ENCODE measurements around the gene ALPG. TPM values are rescaled to one million over a fixed set of nuclear protein-coding genes. Genes with fewer than 3 reads are reported as not detected.
"Not testable (repeated sequence)": the region's sequence is repeated elsewhere in the genome, so short reads cannot be mapped to it uniquely, and the experiment has no call there.

Gene ALPG
- total and polyA plus RNA-seq, 7 donors, result not detected

GRCh38 chr2:232363784-232364615, 42.6 kb upstream of the ALPG start:
- H3K4me1 ChIP-seq, result no peaks in the 10 kb centered on the region
- 70 to 73% (median 72%) methylated on average over 14 of the region's 14 CpGs for WGBS, 3 donors
- H3K36me3 ChIP-seq (ENCODE audit: insufficient read depth in 1 of 2, low read depth in 1 of 2), result no peaks in the 10 kb centered on the region
- no peak overlapping the region for H3K27ac ChIP-seq
- H3K27me3 ChIP-seq (ENCODE audit: insufficient read depth in 3 of 3, low read length in 2 of 3), result no peaks in the 10 kb centered on the region
- no peaks in the 10 kb centered on the region for H3K9me3 ChIP-seq
- DNase-seq (peak in 1 of 2 donors; percentile 26), ATAC-seq (no peak)
- intact Hi-C loops (cut with DNase I), result no loop called here
- no peak for TF ChIP-seq CTCF (IDR thresholded peaks at IDR 0.05)
- peak overlapping the region; percentile 6 for H3K4me3 ChIP-seq

GRCh38 chr2:232364806-232365594, 41.6 kb upstream of the ALPG start:
- H3K27me3 ChIP-seq (ENCODE audit: insufficient read depth in 3 of 3, low read length in 2 of 3); H3K9me3 ChIP-seq; H3K36me3 ChIP-seq (ENCODE audit: insufficient read depth in 1 of 2, low read depth in 1 of 2); H3K4me1 ChIP-seq; intact Hi-C loops (cut with DNase I); ATAC-seq; H3K4me3 ChIP-seq; H3K27ac ChIP-seq: not testable (repeated sequence)
- WGBS, 3 donors, result 76 to 80% (median 78%) methylated on average over 16 to 18 of the region's 18 CpGs
- DNase-seq, result peak in 1 of 2 donors; percentile 40

- no peaks in the 10 kb centered on the region for H3K36me3 ChIP-seq (ENCODE audit: insufficient read depth in 1 of 2, low read depth in 1 of 2)
- intact Hi-C loops (cut with DNase I), result no loop called here
- H3K4me1 ChIP-seq, result no peaks in the 10 kb centered on the region
- TF ChIP-seq CTCF (IDR thresholded peaks at IDR 0.05), result peak; percentile 5
- DNase-seq, result peak in 1 of 2 donors; percentile 34
- no peak overlapping the region for H3K4me3 ChIP-seq
- H3K9me3 ChIP-seq, result no peaks in the 10 kb centered on the region
- 72 to 78% (median 77%) methylated on average over 20 of the region's 20 CpGs for WGBS, 3 donors
- ATAC-seq, result peak in 2 of 4 donors; percentile 57 to 59
- H3K27me3 ChIP-seq (ENCODE audit: insufficient read depth in 3 of 3, low read length in 2 of 3), result no peaks in the 10 kb centered on the region
- no peak overlapping the region for H3K27ac ChIP-seq
Observed at GRCh38 chr2:232365621-232366321, 40.9 kb upstream of the ALPG start.

- H3K36me3 ChIP-seq (ENCODE audit: insufficient read depth in 1 of 2, low read depth in 1 of 2); H3K4me1 ChIP-seq; H3K27ac ChIP-seq; intact Hi-C loops (cut with DNase I); H3K9me3 ChIP-seq; ATAC-seq; H3K4me3 ChIP-seq; H3K27me3 ChIP-seq (ENCODE audit: insufficient read depth in 3 of 3, low read length in 2 of 3): not testable (repeated sequence)
- 83 to 93% (median 90%) methylated on average over 2 to 20 of the region's 23 CpGs for WGBS, 3 donors
- DNase-seq, result peak in 1 of 2 donors; percentile 15
Observed at GRCh38 chr2:232366461-232366860, 40.2 kb upstream of the ALPG start.

GRCh38 chr2:232367016-232367415, 39.6 kb upstream of the ALPG start:
- H3K36me3 ChIP-seq (ENCODE audit: insufficient read depth in 1 of 2, low read depth in 1 of 2), result no peaks in the 10 kb centered on the region
- no peaks in the 10 kb centered on the region for H3K9me3 ChIP-seq
- H3K27me3 ChIP-seq (ENCODE audit: insufficient read depth in 3 of 3, low read length in 2 of 3), result no peaks in the 10 kb centered on the region
- no peak for DNase-seq
- intact Hi-C loops (cut with DNase I), result no loop called here
- no peak for ATAC-seq
- H3K4me1 ChIP-seq, result no peaks in the 10 kb centered on the region
- no peak for TF ChIP-seq CTCF (IDR thresholded peaks at IDR 0.05)
- WGBS, 3 donors, result 78 to 92% (median 80%) methylated on average over 6 to 7 of the region's 7 CpGs
- H3K4me3 ChIP-seq, result no peak overlapping the region
- H3K27ac ChIP-seq, result no peak overlapping the region

All from psoas muscle (tissue), 8 donors.